Subcutaneous adipose tissue (tissue), 4 donors: Measurements from ENCODE around the gene DPP7. TPM values are rescaled to one million over a fixed set of nuclear protein-coding genes. Genes with fewer than 3 reads are reported as not detected.

Source experiments
- small RNA-seq: library from RNA; depleted of rRNA; stranded (forward); fragments of <200 nt; gene quantifications from one replicate; pipeline ENCODE3, GENCODE V24; 2016
- total RNA-seq, 4 donors: library from RNA; depleted of rRNA; stranded (reverse); fragments of >200 nt; gene quantifications; one replicate each; pipeline ENCODE4 v1.1.0, GENCODE V29; 2016
- TF ChIP-seq, protein P1 (sequence below): fragments of 450-650 bp; IDR thresholded peaks from one replicate; pipeline ENCODE4 v1.5.1; 2016; ENCODE audit warnings: low read depth, mild to moderate bottlenecking, control low read depth, antibody characterized with exemption, moderate library complexity

The DPP7 gene
- total RNA-seq, 4 donors from 2014 or later, result 57.4 to 135 (median 117) TPM

DNA sequence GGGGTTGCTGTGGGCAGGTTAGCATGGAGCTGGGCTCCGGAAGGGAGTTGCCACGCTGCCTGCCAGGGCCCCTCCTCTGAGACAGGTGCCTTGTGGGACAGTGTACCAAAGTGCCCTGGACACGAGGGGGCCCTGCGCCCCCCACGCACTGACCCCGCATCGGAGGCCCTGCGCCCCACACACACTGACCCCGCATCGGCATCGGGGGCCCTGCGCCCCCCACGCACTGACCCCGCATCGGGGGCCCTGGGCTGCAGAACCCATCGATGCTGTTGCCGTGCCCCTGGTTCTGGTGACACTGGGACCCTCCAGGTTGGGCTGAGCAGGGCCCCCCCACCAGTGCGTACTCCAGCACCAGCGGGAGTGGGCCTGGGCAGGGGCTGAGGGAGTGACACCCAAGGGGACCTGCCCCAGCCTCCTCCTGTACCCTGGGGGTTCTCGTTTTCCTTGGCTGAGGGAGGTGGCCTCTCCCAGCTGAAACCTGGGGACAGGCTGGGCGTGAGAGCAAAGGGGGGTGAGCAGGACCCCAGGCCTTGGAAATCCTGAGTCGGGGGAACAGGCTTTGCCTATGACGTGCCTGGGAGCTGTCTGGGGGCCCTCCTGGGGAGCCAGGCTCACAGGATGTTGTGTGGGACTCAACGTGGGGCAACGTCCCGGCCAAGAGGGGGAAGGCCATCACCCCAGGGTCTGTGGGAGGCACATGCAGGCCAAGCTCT lies 51.1 kb downstream of the DPP7 start:
- TF ChIP-seq, protein P1, sequence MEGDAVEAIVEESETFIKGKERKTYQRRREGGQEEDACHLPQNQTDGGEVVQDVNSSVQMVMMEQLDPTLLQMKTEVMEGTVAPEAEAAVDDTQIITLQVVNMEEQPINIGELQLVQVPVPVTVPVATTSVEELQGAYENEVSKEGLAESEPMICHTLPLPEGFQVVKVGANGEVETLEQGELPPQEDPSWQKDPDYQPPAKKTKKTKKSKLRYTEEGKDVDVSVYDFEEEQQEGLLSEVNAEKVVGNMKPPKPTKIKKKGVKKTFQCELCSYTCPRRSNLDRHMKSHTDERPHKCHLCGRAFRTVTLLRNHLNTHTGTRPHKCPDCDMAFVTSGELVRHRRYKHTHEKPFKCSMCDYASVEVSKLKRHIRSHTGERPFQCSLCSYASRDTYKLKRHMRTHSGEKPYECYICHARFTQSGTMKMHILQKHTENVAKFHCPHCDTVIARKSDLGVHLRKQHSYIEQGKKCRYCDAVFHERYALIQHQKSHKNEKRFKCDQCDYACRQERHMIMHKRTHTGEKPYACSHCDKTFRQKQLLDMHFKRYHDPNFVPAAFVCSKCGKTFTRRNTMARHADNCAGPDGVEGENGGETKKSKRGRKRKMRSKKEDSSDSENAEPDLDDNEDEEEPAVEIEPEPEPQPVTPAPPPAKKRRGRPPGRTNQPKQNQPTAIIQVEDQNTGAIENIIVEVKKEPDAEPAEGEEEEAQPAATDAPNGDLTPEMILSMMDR, result no peak

DNA sequence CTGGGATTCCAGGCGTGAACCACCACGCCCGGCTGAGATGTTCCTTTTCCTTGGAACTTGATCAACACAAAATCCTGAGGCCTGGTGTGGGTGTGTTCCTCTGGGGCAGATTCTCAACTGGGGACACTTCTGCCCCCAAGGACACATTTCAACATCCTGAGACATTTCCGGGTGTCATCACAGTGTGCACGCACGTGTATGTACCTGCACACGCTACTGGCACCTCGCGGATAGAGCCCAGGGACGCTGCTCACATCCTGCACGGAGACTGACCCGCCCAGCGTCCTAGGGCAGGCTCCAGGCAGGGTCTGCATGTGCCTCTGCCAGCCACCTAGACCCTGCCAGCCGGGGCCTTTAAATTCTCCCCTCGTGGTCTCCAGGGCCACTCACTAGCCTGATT lies 52.1 kb downstream of the DPP7 start:
- TF ChIP-seq, protein P1, result no peak

Small RNAs within 50 kb of the gene (small RNA-seq; reads per million reads assigned to genes)
- not detected for gene RF00153

Other genes starting within 250 kb of the DPP7 start
- gene EDF1, start 248.4 kb downstream of the DPP7 start, total RNA-seq, result 100 to 1,000 TPM; 187 to 332 (median 293) TPM
- gene TRAF2, start 228.2 kb downstream of the DPP7 start, total RNA-seq, result 1 to 10 TPM; 2.9 to 7.7 (median 6.1) TPM
- gene FBXW5, start 170.0 kb downstream of the DPP7 start, total RNA-seq, result 100 to 1,000 TPM in 3 of 4 donors, 10 to 100 TPM in 1; 87.9 to 363 (median 126) TPM
- 1 to 10 TPM in 1 of 4 donors, not detected in 3; 2.6 TPM for gene C8G, start 169.5 kb downstream of the DPP7 start, total RNA-seq
- gene LCN12, start 162.5 kb downstream of the DPP7 start, total RNA-seq, result not detected
- 10 to 100 TPM; 15.5 to 57.3 (median 26.8) TPM for gene PTGDS, start 137.2 kb downstream of the DPP7 start, total RNA-seq
- not detected for gene LCNL1, start 131.7 kb downstream of the DPP7 start, total RNA-seq
- gene PAXX, start 122.3 kb downstream of the DPP7 start, total RNA-seq, result 10 to 100 TPM in 3 of 4 donors, 1 to 10 TPM in 1; 5.1 to 30.6 (median 26.9) TPM
- gene CLIC3, start 118.2 kb downstream of the DPP7 start, total RNA-seq, result 1 to 10 TPM in 2 of 4 donors, not detected in 2; 1.8 to 2.2 TPM
- 10 to 100 TPM; 13.5 to 58.6 (median 19.3) TPM for gene ABCA2, start 86.5 kb downstream of the DPP7 start, total RNA-seq
- gene FUT7, start 82.6 kb downstream of the DPP7 start, total RNA-seq, result under 1 TPM in 2 of 4 donors, not detected in 2; 0.22 to 0.34 TPM
- gene NPDC1, start 68.6 kb downstream of the DPP7 start, total RNA-seq, result 10 to 100 TPM; 17.5 to 61.6 (median 29.8) TPM
- gene ENTPD2, start 60.7 kb downstream of the DPP7 start, total RNA-seq, result not detected
- under 1 TPM in 3 of 4 donors, not detected in 1; 0.19 to 0.66 (median 0.51) TPM for gene SAPCD2, start 44.2 kb downstream of the DPP7 start, total RNA-seq
- gene UAP1L1, start 37.2 kb downstream of the DPP7 start, total RNA-seq, result 10 to 100 TPM in 3 of 4 donors, 1 to 10 TPM in 1; 6.7 to 14.8 (median 11.2) TPM
- 10 to 100 TPM; 19.1 to 61.9 (median 47.8) TPM for gene MAN1B1, start 27.7 kb downstream of the DPP7 start, total RNA-seq
- not detected for gene GRIN1, start 24.4 kb upstream of the DPP7 start, total RNA-seq
- not detected for gene LRRC26, start 55.3 kb upstream of the DPP7 start, total RNA-seq
- gene TMEM210, start 57.3 kb upstream of the DPP7 start, total RNA-seq, result not detected
- gene ANAPC2, start 73.8 kb upstream of the DPP7 start, total RNA-seq, result 10 to 100 TPM; 11.6 to 53.1 (median 22.6) TPM
- gene SSNA1, start 73.9 kb upstream of the DPP7 start, total RNA-seq, result 10 to 100 TPM; 26.7 to 69.3 (median 55.8) TPM
- 10 to 100 TPM in 1 of 4 donors, 1 to 10 TPM in 3; 1.8 to 10.5 (median 4.9) TPM for gene TPRN, start 86.0 kb upstream of the DPP7 start, total RNA-seq
- gene TMEM203, start 90.9 kb upstream of the DPP7 start, total RNA-seq, result 10 to 100 TPM; 19.9 to 29.7 (median 22.7) TPM
- gene NDOR1, start 91.0 kb upstream of the DPP7 start, total RNA-seq, result 1 to 10 TPM; 2.6 to 6.2 (median 3.7) TPM
- 1 to 10 TPM in 2 of 4 donors, under 1 TPM in 1, not detected in 1; 0.88 to 2.4 (median 1.9) TPM for gene RNF208, start 107.5 kb upstream of the DPP7 start, total RNA-seq
- under 1 TPM in 1 of 4 donors, not detected in 3; 0.34 TPM for gene CYSRT1, start 110.4 kb upstream of the DPP7 start, total RNA-seq
- not detected for gene RNF224, start 112.8 kb upstream of the DPP7 start, total RNA-seq
- gene SLC34A3, start 116.2 kb upstream of the DPP7 start, total RNA-seq, result not detected
- gene TUBB4B, start 126.6 kb upstream of the DPP7 start, total RNA-seq, result 100 to 1,000 TPM in 2 of 4 donors, 10 to 100 TPM in 2; 92.0 to 213 (median 150) TPM
- not detected for gene STPG3, start 136.6 kb upstream of the DPP7 start, total RNA-seq
- 10 to 100 TPM; 19.4 to 37.0 (median 30.8) TPM for gene NELFB, start 140.6 kb upstream of the DPP7 start, total RNA-seq
- 1 to 10 TPM; 3.3 to 9.0 (median 6.6) TPM for gene TOR4A, start 163.0 kb upstream of the DPP7 start, total RNA-seq
- 10 to 100 TPM in 1 of 4 donors, 1 to 10 TPM in 2, under 1 TPM in 1; 0.51 to 11.5 (median 2.9) TPM for gene NRARP, start 187.5 kb upstream of the DPP7 start, total RNA-seq